Measurements from ENCODE around the gene HEYL.

HEYL gene

GRCh38 chr1:39590546-39590945 lies 48.9 kb downstream of the HEYL start:
- no peaks in the 10 kb centered on the region for H3K9me3 ChIP-seq (ENCODE audit: control insufficient read depth, low read length)
- no peak overlapping the region for H3K9ac ChIP-seq
- no peak overlapping the region for H3K27ac ChIP-seq
- no peaks in the 10 kb centered on the region for H3K4me1 ChIP-seq
- no peak overlapping the region for H3K4me2 ChIP-seq (ENCODE audit: low read length)
- H3K79me2 ChIP-seq: no peaks in the 10 kb centered on the region
- H3K27me3 ChIP-seq (ENCODE audit: control insufficient read depth, insufficient read depth, low read length): no peaks in the 10 kb centered on the region
- no peak overlapping the region for H2AFZ ChIP-seq
- no peak for TF ChIP-seq CTCF (IDR thresholded peaks at IDR 0.05)
- H3K36me3 ChIP-seq (ENCODE audit: control insufficient read depth, insufficient read depth, low read length): no peaks in the 10 kb centered on the region
- H3K4me3 ChIP-seq (ENCODE audit: low read depth, low read length): no peak overlapping the region

GRCh38 chr1:39585933-39586332 lies 53.5 kb downstream of the HEYL start:
- Histone ChIP-seq H2AFZ (no peak overlapping the region), H3K4me1 (no peaks in the 10 kb centered on the region), H3K4me3 (ENCODE audit: low read depth, low read length) (no peak overlapping the region), H3K27ac (no peak overlapping the region), H3K4me2 (ENCODE audit: low read length) (no peak overlapping the region), H3K9ac (no peak overlapping the region), H3K9me3 (ENCODE audit: control insufficient read depth, low read length) (no peaks in the 10 kb centered on the region), H3K36me3 (ENCODE audit: control insufficient read depth, insufficient read depth, low read length) (no peaks in the 10 kb centered on the region), H3K27me3 (ENCODE audit: control insufficient read depth, insufficient read depth, low read length) (no peaks in the 10 kb centered on the region), H3K79me2 (no peaks in the 10 kb centered on the region)
- no peak for TF ChIP-seq CTCF (IDR thresholded peaks at IDR 0.05)

- no peak overlapping the region for H3K9ac ChIP-seq
- H3K4me2 ChIP-seq (ENCODE audit: low read length): peak overlapping the region; percentile 87
These were observed 63.3 kb downstream of the HEYL start for GRCh38 chr1:39576016-39576657.

GRCh38 chr1:39575191-39576015 lies 64.0 kb downstream of the HEYL start:
- peak overlapping the region; percentile 80 for H3K4me3 ChIP-seq (ENCODE audit: low read depth, low read length)
- H3K27me3 ChIP-seq (ENCODE audit: control insufficient read depth, insufficient read depth, low read length): no peaks in the 10 kb centered on the region
- H3K79me2 ChIP-seq: peaks cover 6% of the 10 kb centered on the region
- no peaks in the 10 kb centered on the region for H3K36me3 ChIP-seq (ENCODE audit: control insufficient read depth, insufficient read depth, low read length)
- TF ChIP-seq CTCF (IDR thresholded peaks at IDR 0.05): no peak
- H3K27ac ChIP-seq: peak overlapping the region; percentile 57
- peak overlapping the region; percentile 87 for H3K4me2 ChIP-seq (ENCODE audit: low read length)
- no peaks in the 10 kb centered on the region for H3K9me3 ChIP-seq (ENCODE audit: control insufficient read depth, low read length)
- peaks cover 8% of the 10 kb centered on the region for H3K4me1 ChIP-seq
- peak overlapping the region; percentile 53 for H2AFZ ChIP-seq
- H3K9ac ChIP-seq: no peak overlapping the region

More at GRCh38 chr1:39576016-39576657, 63.3 kb downstream of the HEYL start:
- Histone ChIP-seq H3K79me2 (peaks cover 6% of the 10 kb centered on the region), H3K4me3 (ENCODE audit: low read depth, low read length) (peak overlapping the region; percentile 80), H3K9me3 (ENCODE audit: control insufficient read depth, low read length) (no peaks in the 10 kb centered on the region), H3K36me3 (ENCODE audit: control insufficient read depth, insufficient read depth, low read length) (no peaks in the 10 kb centered on the region), H3K27me3 (ENCODE audit: control insufficient read depth, insufficient read depth, low read length) (no peaks in the 10 kb centered on the region), H3K4me1 (peaks cover 8% of the 10 kb centered on the region), H2AFZ (peak overlapping the region; percentile 53), H3K27ac (peak overlapping the region; percentile 42)
- no peak for TF ChIP-seq CTCF (IDR thresholded peaks at IDR 0.05)
